HEK293 (cell line): Measurements from ENCODE around the gene FGF12.

Experiments
- ZNF24 ChIP-seq: fragments of 450-650 bp; formaldehyde crosslinking; IDR thresholded peaks from 2 replicates; pipeline ENCODE4 v1.5.1; 2016; ENCODE audit warnings: missing biosample characterization, missing genetic modification characterization
- ZNF654 ChIP-seq: fragments of 450-650 bp; formaldehyde crosslinking; IDR thresholded peaks from 2 replicates; pipeline ENCODE4 v1.5.1; 2016; ENCODE audit warnings: low read depth, missing biosample characterization, missing genetic modification characterization

- no peak for TF ChIP-seq ZNF24 (tag by site-specific recombination)
- TF ChIP-seq ZNF654 = no peak
Observed at GRCh38 chr3:192332386-192333291, 394.7 kb downstream of the FGF12 start.
